SU-DHL-6 (cell line): ENCODE measurements around the gene TMEM87B.
A peak's percentile ranks its signal among the peaks of the same experiment; 100 is the strongest.

Experiments used
- H2AFZ ChIP-seq: fragments of 200-600 bp; sonication (generic); 2 replicates; pipeline ENCODE4 v1.6.1; 2014; ENCODE audit warnings: low read depth, mild to moderate bottlenecking, moderate library complexity, mixed read lengths, antibody characterized with exemption, low read length; ENCODE audit not compliant: severe bottlenecking
- H3F3A ChIP-seq: fragments of 200-600 bp; shearing (Covaris generic); 2 replicates; pipeline ENCODE4 v1.6.0; 2016; ENCODE audit warnings: antibody characterized with exemption, mild to moderate bottlenecking; ENCODE audit not compliant: insufficient read depth
- H3K27ac ChIP-seq: fragments of 200-600 bp; sonication (generic); 2 replicates; pipeline ENCODE4 v1.5.1; 2016; ENCODE audit warnings: low read depth, mild to moderate bottlenecking, low read length, moderate library complexity, mixed read lengths
- H3K27me3 ChIP-seq: fragments of 200-600 bp; sonication (generic), shearing (Covaris generic); 2 replicates; pipeline ENCODE4 v1.6.0; 2014; ENCODE audit warnings: mild to moderate bottlenecking, low read length
- H3K36me3 ChIP-seq: fragments of 200-600 bp; sonication (generic); 2 replicates; pipeline ENCODE4 v1.6.1; 2014; ENCODE audit warnings: mild to moderate bottlenecking, low read length, mixed read lengths
- H3K4me2 ChIP-seq: fragments of 300-600, 200-600 bp; shearing (Covaris generic), sonication (generic); 2 replicates; pipeline ENCODE4 v1.6.0; 2014; ENCODE audit warnings: low read length, low read depth, mild to moderate bottlenecking; ENCODE audit not compliant: poor library complexity, severe bottlenecking
- H3K4me3 ChIP-seq: fragments of 200-600 bp; sonication (generic); 2 replicates; pipeline ENCODE4 v1.5.1; 2014; ENCODE audit warnings: antibody characterized with exemption, low read length, mild to moderate bottlenecking, mixed read lengths; ENCODE audit not compliant: insufficient read depth, poor library complexity, severe bottlenecking
- H3K79me2 ChIP-seq: fragments of 200-600 bp; sonication (generic); 2 replicates; pipeline ENCODE4 v1.6.1; 2014; ENCODE audit warnings: mild to moderate bottlenecking, low read length, moderate library complexity; ENCODE audit not compliant: insufficient read depth
- H3K9ac ChIP-seq: fragments of 200-600 bp; sonication (generic); 2 replicates; pipeline ENCODE4 v1.7.0; 2014; ENCODE audit warnings: mild to moderate bottlenecking, low read length
- H3K9me2 ChIP-seq: fragments of 200-600 bp; sonication (generic); replicated peaks from 2 replicates; pipeline ENCODE4 v1.6.1; 2014; ENCODE audit warnings: low read length; ENCODE audit not compliant: insufficient read depth
- H3K9me3 ChIP-seq: fragments of 200-600 bp; sonication (generic); 2 replicates; pipeline ENCODE4 v1.6.1; 2014; ENCODE audit warnings: low read length, mixed read lengths; ENCODE audit not compliant: insufficient read depth
- H4K20me1 ChIP-seq: fragments of 200-600 bp; sonication (generic); 2 replicates; pipeline ENCODE4 v1.6.1; 2014; ENCODE audit warnings: low read depth, mild to moderate bottlenecking, antibody characterized with exemption, low read length, moderate library complexity, mixed read lengths
- CTCF ChIP-seq: fragments of 200-600 bp; sonication (generic); IDR thresholded peaks from one replicate; pipeline ENCODE4 v1.5.1; 2017; ENCODE audit warnings: antibody characterized with exemption, mild to moderate bottlenecking, low read length, moderate library complexity; ENCODE audit not compliant: insufficient read depth, poor library complexity, severe bottlenecking
- EZH2phosphoT487 ChIP-seq: fragments of 200-600 bp; sonication (generic), shearing (Covaris generic); conservative IDR thresholded peaks from 2 replicates; pipeline ENCODE4 v1.6.1; 2018; ENCODE audit warnings: mild to moderate bottlenecking, antibody characterized with exemption, low read length, moderate library complexity, mixed read lengths

TMEM87B gene

GRCh38 chr2:112077814-112078213 lies 22.7 kb downstream of the TMEM87B start:
- H3K27ac ChIP-seq, result no peak overlapping the region
- H3K4me2 ChIP-seq, result no peak overlapping the region
- H3K36me3 ChIP-seq, result peaks cover 15% of the 10 kb centered on the region; the same call in 1 of the 2 replicates
- H2AFZ ChIP-seq, result no peak overlapping the region
- no peak overlapping the region for H3K9ac ChIP-seq
- no peaks in the 10 kb centered on the region for H3K9me2 ChIP-seq
- H3K79me2 ChIP-seq, result peaks cover 13% of the 10 kb centered on the region
- no peaks in the 10 kb centered on the region for H3K9me3 ChIP-seq
- H3F3A ChIP-seq, result no peaks in the 10 kb centered on the region
- TF ChIP-seq CTCF, result no peak
- TF ChIP-seq EZH2phosphoT487, result no peak
- H4K20me1 ChIP-seq, result no peaks in the 10 kb centered on the region
- no peaks in the 10 kb centered on the region for H3K27me3 ChIP-seq
- no peak overlapping the region for H3K4me3 ChIP-seq

- no peaks in the 10 kb centered on the region for H3K27me3 ChIP-seq
- H4K20me1 ChIP-seq, result no peaks in the 10 kb centered on the region
- no peak overlapping the region for H2AFZ ChIP-seq
- H3K9ac ChIP-seq, result no peak overlapping the region
- no peaks in the 10 kb centered on the region for H3K79me2 ChIP-seq
- no peak overlapping the region for H3K27ac ChIP-seq
- H3K4me3 ChIP-seq, result no peak overlapping the region
- peaks cover 8% of the 10 kb centered on the region; the same call in 1 of the 2 replicates for H3K36me3 ChIP-seq
- H3K9me2 ChIP-seq, result no peaks in the 10 kb centered on the region
- TF ChIP-seq EZH2phosphoT487, result no peak
- no peak for TF ChIP-seq CTCF
- no peak overlapping the region for H3K4me2 ChIP-seq
- peaks cover 13% of the 10 kb centered on the region; the same call in 1 of the 2 replicates for H3F3A ChIP-seq
- H3K9me3 ChIP-seq, result no peaks in the 10 kb centered on the region
These were observed 26.2 kb downstream of the TMEM87B start for GRCh38 chr2:112081262-112081661.

DNA sequence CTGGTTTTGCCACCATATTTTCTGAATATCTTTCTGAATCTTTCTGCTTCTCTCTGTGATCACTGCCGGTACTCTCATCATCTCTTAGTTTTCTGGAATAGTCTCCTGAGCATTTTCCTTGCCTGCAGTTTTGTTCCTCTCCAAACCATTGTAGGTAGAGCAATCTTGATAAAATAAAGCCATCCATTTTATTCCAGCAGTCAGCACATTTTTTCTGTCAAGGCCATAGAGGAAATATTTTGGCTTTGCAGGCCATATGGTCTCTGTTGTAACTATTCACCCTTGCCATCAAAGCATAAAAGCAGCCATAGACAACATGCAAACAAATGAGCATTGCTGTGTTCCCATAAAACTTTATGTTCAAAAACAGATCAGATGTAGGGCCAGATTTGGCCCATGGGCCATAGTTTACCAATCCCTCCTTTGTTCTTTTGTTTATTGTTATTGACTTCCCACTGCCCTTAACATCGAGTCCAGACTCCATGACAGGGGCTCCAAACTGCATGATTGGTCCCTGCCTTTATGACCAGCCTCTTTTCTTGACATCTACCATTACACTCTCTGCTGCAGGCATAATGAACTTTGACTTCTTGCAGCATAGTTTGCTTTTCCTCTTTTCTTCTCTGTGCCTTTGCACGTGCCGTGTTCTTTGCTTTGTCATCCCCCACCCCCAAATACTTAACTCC lies 29.8 kb downstream of the TMEM87B start:
- Histone ChIP-seq H4K20me1 (no peaks in the 10 kb centered on the region), H3K4me2 (no peak overlapping the region), H2AFZ (no peak overlapping the region), H3K36me3 (peaks cover 8% of the 10 kb centered on the region), H3K9me2 (no peaks in the 10 kb centered on the region), H3K27ac (peak overlapping the region; percentile 84; the same call in 1 of the 2 replicates), H3K27me3 (no peaks in the 10 kb centered on the region), H3K4me3 (no peak overlapping the region), H3K9me3 (no peaks in the 10 kb centered on the region), H3K9ac (no peak overlapping the region), H3F3A (peaks cover 21% of the 10 kb centered on the region; the same call in 1 of the 2 replicates), H3K79me2 (no peaks in the 10 kb centered on the region)
- no peak for TF ChIP-seq EZH2phosphoT487
- no peak for TF ChIP-seq CTCF
